Measurements from ENCODE around the gene OR5M3. TPM values are rescaled to one million over a fixed set of nuclear protein-coding genes. Genes with fewer than 3 reads are reported as not detected.

OR5M3 gene
- not detected in 5 replicates for total RNA-seq (2022; extraction: Qiagen RNA extraction; ENCODE audit: low read depth)

GRCh38 chr11:56473252-56473651 is at the start of gene OR5M3:
Gene OR5M3, minus strand, starts transcription at chr11:56473352. Its CDS starts 2,855 bp downstream, at chr11:56470497.

GRCh38 chr11:56491270-56491669 is 18.1 kb upstream of the OR5M3 start, which contains the start of gene OR5M8:
Gene OR5M8, minus strand, starts transcription at chr11:56491370. Its CDS starts 0 bp downstream, at chr11:56491370.

Other genes with a start within 250 kb of the OR5M3 start
- not detected in 5 replicates for gene OR5T2, start 239.1 kb downstream of the OR5M3 start, total RNA-seq (2022; extraction: Qiagen RNA extraction; ENCODE audit: low read depth)
- gene OR5T3, start 221.1 kb downstream of the OR5M3 start, total RNA-seq (2022; extraction: Qiagen RNA extraction; ENCODE audit: low read depth) = not detected in 5 replicates
- gene OR5T1, start 199.2 kb downstream of the OR5M3 start, total RNA-seq (2022; extraction: Qiagen RNA extraction; ENCODE audit: low read depth) = not detected in 5 replicates
- gene OR8H1, start 181.1 kb downstream of the OR5M3 start, total RNA-seq (2022; extraction: Qiagen RNA extraction; ENCODE audit: low read depth) = not detected in 5 replicates
- not detected in 5 replicates for gene OR8K3, start 158.2 kb downstream of the OR5M3 start, total RNA-seq (2022; extraction: Qiagen RNA extraction; ENCODE audit: low read depth)
- gene OR8K1, start 127.3 kb downstream of the OR5M3 start, total RNA-seq (2022; extraction: Qiagen RNA extraction; ENCODE audit: low read depth) = not detected in 5 replicates
- not detected in 5 replicates for gene OR8J1, start 119.1 kb downstream of the OR5M3 start, total RNA-seq (2022; extraction: Qiagen RNA extraction; ENCODE audit: low read depth)
- not detected in 5 replicates for gene OR8U1, start 97.7 kb downstream of the OR5M3 start, total RNA-seq (2022; extraction: Qiagen RNA extraction; ENCODE audit: low read depth)
- gene OR5AL1, start 60.7 kb downstream of the OR5M3 start, total RNA-seq (2022; extraction: Qiagen RNA extraction; ENCODE audit: low read depth) = not detected in 5 replicates
- gene OR5M8, start 18.0 kb upstream of the OR5M3 start, total RNA-seq (2022; extraction: Qiagen RNA extraction; ENCODE audit: low read depth) = not detected in 5 replicates
- not detected in 5 replicates for gene OR5M11, start 69.9 kb upstream of the OR5M3 start, total RNA-seq (2022; extraction: Qiagen RNA extraction; ENCODE audit: low read depth)
- not detected in 5 replicates for gene OR5M10, start 104.4 kb upstream of the OR5M3 start, total RNA-seq (2022; extraction: Qiagen RNA extraction; ENCODE audit: low read depth)
- gene OR5M1, start 141.5 kb upstream of the OR5M3 start, total RNA-seq (2022; extraction: Qiagen RNA extraction; ENCODE audit: low read depth) = not detected in 5 replicates
- not detected in 5 replicates for gene OR5AP2, start 169.1 kb upstream of the OR5M3 start, total RNA-seq (2022; extraction: Qiagen RNA extraction; ENCODE audit: low read depth)
- not detected in 5 replicates for gene OR5AR1, start 190.3 kb upstream of the OR5M3 start, total RNA-seq (2022; extraction: Qiagen RNA extraction; ENCODE audit: low read depth)
- gene OR9G1, start 225.7 kb upstream of the OR5M3 start, total RNA-seq (2022; extraction: Qiagen RNA extraction; ENCODE audit: low read depth) = not detected in 5 replicates

Measured in A549 treated with ZK216348 at 1 μM for 4 hours (cell line).